ENCODE measurements around the gene NEK10.

The NEK10 gene

DNA sequence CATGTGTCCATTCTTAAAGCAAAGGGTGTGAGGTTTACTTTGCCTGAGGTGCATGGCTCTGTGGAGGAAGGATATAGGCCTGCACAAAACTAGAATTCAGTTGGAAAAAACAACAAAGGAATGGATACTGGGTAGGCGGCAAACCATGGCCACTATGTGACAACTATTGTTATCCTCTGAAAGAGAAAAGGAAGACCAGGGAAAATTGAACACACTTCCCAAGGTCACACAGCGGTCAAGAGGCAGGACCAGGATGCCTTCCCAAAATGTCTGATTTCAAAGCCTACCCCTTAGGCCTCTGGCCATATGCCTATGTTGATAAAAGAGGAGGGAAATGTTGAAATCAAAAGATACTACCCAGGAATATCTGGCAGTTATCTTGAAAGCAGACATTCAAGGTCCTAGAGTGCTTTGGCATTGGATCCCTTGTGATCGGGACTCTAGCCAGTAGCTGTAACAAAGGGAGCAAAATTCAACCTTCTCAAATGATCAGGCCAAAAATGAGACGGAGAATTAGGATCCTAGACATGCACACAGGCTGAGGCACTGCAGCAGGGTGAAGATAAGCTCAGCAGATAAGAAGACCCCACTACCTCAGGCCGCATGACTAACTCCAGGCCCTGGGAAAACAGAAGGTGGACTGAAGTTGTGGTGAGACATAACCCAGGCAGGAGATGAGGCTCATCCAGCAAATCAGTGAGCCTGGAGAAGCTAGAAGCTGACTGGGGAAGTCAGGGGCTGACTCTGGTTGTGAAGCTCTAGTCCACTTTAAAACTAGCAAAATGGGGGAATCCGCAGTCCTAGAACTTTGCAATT, 292.2 kb downstream of the NEK10 start:
- Histone ChIP-seq H3K9me3 (no peaks in the 10 kb centered on the region), H3K27me3 (no peaks in the 10 kb centered on the region), H3K36me3 (no peaks in the 10 kb centered on the region), H3K4me3 (ENCODE audit: low read depth, low read length) (no peak overlapping the region), H3K4me1 (no peaks in the 10 kb centered on the region)
- TF ChIP-seq, protein P1, sequence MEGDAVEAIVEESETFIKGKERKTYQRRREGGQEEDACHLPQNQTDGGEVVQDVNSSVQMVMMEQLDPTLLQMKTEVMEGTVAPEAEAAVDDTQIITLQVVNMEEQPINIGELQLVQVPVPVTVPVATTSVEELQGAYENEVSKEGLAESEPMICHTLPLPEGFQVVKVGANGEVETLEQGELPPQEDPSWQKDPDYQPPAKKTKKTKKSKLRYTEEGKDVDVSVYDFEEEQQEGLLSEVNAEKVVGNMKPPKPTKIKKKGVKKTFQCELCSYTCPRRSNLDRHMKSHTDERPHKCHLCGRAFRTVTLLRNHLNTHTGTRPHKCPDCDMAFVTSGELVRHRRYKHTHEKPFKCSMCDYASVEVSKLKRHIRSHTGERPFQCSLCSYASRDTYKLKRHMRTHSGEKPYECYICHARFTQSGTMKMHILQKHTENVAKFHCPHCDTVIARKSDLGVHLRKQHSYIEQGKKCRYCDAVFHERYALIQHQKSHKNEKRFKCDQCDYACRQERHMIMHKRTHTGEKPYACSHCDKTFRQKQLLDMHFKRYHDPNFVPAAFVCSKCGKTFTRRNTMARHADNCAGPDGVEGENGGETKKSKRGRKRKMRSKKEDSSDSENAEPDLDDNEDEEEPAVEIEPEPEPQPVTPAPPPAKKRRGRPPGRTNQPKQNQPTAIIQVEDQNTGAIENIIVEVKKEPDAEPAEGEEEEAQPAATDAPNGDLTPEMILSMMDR (IDR thresholded peaks at IDR 0.05; ENCODE audit: low read depth, low read length) = no peak
- DNase-seq = no peak

DNA sequence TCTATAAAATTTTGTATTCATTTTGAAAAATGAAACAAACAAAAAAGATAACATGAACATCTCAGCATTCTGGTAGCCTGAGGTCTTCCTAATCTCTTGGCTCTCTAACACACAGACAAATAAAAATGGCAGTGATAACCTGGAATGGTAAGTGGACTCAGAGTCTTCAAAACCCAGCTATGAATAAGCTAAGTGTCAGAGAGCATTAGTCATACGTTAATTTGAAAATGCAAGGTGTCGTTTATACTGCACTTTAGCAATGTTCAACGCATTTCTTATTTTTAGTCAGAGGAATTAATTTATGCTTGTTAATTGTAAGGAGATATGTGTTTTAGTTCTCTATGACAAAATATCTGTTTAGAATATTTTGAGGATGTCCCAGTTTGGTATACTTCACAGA, 294.3 kb downstream of the NEK10 start:
- H3K4me1 ChIP-seq = no peaks in the 10 kb centered on the region
- no peak for DNase-seq
- no peaks in the 10 kb centered on the region for H3K27me3 ChIP-seq
- TF ChIP-seq, protein P1 (IDR thresholded peaks at IDR 0.05; ENCODE audit: low read depth, low read length) = no peak
- no peak overlapping the region for H3K4me3 ChIP-seq (ENCODE audit: low read depth, low read length)
- H3K9me3 ChIP-seq = no peaks in the 10 kb centered on the region
- H3K36me3 ChIP-seq = no peaks in the 10 kb centered on the region

DNA sequence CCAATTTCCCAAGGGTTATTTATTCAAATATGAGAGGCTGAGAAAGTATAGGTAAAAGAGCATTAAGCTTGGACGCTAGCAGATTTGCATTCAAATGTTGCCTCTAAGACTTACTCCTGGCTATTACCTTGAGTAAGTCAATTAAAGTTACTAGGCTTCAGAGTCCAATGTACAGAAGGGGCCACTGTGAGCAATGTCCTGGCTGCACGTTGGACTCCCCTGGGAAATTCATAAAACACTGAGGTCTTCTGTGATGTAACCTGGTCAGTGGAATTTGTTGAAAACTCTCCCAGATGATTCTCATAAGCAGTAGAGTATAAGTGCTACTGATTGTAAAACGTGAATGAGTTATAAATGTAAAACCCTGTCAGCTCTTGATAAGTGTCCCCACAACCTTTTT, 295.3 kb downstream of the NEK10 start:
- H3K27me3 ChIP-seq = no peaks in the 10 kb centered on the region
- no peak for DNase-seq
- no peaks in the 10 kb centered on the region for H3K36me3 ChIP-seq
- TF ChIP-seq, protein P1 (IDR thresholded peaks at IDR 0.05; ENCODE audit: low read depth, low read length) = no peak
- no peak overlapping the region for H3K4me3 ChIP-seq (ENCODE audit: low read depth, low read length)
- no peaks in the 10 kb centered on the region for H3K9me3 ChIP-seq
- no peaks in the 10 kb centered on the region for H3K4me1 ChIP-seq

DNA sequence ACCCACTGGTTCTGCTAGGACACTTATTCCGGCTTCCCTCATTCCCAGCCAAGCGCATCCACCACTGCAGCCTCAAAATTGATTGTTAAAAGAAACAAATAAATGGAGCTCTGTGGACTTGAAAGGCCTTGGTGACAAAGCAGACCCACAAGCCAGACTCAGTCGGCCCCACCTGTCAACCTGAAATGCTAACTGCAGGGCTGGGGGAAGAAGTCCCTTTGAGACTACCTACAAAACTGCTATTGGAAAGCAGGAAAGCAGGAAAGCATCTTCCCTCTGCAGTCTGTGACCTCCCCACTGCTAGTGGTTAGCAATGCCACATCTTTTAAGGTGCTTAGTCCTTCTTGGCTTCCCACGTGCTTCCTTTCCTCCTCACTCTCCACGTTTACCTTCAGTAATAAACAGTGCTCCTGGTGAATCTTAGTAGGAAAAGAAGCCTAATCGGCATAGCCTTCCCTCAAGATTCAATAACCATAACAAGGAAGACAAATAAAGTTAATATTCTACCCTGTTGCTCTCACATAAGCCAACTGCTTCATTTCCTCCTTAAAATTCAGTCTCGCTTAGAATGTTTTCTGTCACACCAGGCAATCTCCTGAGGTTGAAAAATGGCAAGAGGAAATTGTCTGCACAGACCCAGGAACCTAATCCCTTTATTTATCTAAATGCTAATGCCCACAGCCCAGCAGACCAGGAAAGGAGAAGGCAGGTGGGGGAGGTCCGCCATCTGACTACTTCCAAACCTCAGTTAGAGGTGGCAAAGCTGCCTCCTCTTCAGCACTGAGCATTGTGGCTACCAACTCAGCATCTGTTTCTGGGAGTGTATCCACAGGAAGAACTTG, 296.2 kb downstream of the NEK10 start:
- no peak for DNase-seq
- no peaks in the 10 kb centered on the region for H3K36me3 ChIP-seq
- no peaks in the 10 kb centered on the region for H3K4me1 ChIP-seq
- no peak overlapping the region for H3K4me3 ChIP-seq (ENCODE audit: low read depth, low read length)
- H3K27me3 ChIP-seq = no peaks in the 10 kb centered on the region
- no peaks in the 10 kb centered on the region for H3K9me3 ChIP-seq
- TF ChIP-seq, protein P1 (IDR thresholded peaks at IDR 0.05; ENCODE audit: low read depth, low read length) = no peak

DNA sequence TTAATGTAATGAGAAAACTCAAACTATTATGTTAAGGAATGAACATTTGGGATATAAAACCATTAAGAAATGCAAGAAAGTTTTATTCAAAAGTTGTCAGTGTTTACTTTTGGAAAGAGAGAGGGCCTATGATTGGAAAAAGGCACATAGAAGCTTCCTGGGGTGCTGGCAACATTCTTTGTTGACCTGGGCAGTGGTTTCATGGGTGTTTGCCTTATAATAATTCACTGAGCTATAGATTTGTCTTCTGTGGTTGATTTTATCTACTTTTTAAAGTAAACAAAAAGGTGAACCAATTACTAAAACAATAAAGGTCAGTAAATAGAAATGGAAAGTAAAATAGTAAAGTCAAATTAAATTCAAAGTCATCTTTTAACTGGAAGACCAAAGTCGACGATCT, 308.8 kb downstream of the NEK10 start:
- Histone ChIP-seq H3K4me1 (no peaks in the 10 kb centered on the region), H3K4me3 (ENCODE audit: low read depth, low read length) (no peak overlapping the region), H3K36me3 (no peaks in the 10 kb centered on the region), H3K9me3 (no peaks in the 10 kb centered on the region), H3K27me3 (no peaks in the 10 kb centered on the region)
- no peak for DNase-seq
- TF ChIP-seq, protein P1 (IDR thresholded peaks at IDR 0.05; ENCODE audit: low read depth, low read length) = no peak

Measured in BE2C (cell line).